Skin of body (tissue), 2 donors: ENCODE data around the gene LSP1. TPM values are rescaled to one million over a fixed set of nuclear protein-coding genes. Genes with fewer than 3 reads are reported as not detected.
"Not testable (repeated sequence)": the region's sequence is repeated elsewhere in the genome, so short reads cannot be mapped to it uniquely, and the experiment has no call there.

Source experiments
- DNase-seq: peaks from one replicate; lab custom pipeline; 2025; lab: John Stamatoyannopoulos, UW
- total RNA-seq: library from RNA; depleted of rRNA; stranded (reverse); fragments of >200 nt; gene quantifications from one replicate; pipeline ENCODE4 v1.2.3, GENCODE V29; 2014

Gene LSP1
- 18.5 TPM for total RNA-seq

- no peak for DNase-seq
Observed at GRCh38 chr11:1852877-1853276, at the start of gene LSP1. TSS of gene LSP1 (plus strand) at chr11:1853084. CDS start at chr11:1853145, 61 bp downstream.

GRCh38 chr11:1803246-1803645, 49.6 kb upstream of the LSP1 start:
- DNase-seq: no peak

DNA sequence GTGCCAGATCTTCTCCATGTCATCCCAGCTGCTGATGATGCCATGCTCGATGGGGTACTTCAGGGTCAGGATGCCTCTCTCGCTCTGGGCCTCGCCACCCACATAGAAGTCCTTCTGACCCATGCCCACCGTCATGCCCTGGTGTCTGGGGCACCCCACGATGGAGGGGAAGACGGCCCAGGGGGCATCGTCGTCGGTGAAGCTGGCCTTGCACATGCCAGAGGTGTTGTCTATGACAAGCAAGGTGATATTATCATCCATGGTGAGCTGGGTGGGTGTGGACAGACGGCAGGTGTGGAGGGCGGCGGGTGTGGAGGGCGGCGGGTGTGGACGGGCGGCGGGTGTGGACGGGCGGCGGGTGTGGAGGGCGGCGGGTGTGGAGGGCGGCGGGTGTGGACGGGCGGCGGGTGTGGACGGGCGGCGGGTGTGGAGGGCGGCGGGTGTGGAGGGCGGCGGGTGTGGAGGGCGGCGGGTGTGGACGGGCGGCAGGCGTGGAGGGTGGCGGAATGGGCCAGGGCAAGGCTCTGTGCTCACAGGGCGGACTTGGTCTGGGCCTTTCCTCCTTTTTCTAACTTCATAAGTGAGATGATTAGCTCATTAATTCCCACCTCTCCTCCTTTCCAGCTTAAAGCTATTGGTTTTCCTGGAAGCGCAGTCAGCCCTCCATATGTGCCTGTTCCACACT, 48.9 kb upstream of the LSP1 start:
- DNase-seq: not testable (repeated sequence)

DNA sequence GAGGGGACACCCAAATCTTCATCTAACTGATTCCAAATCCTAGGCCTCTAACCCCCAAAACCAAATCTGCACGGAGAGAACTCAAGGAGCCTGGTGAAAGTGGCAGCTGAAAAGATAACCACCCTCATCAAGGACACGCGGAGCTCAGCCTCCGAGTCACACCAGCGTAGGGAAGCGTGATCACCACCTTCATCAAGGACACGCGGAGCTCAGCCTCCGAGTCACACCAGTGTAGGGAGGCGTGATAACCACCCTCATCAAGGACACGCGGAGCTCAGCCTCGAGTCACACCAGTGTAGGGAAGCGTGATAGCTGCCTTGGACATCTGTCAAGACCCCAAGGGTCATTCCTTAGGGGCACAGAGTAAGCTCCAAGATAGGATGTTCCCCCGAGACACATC, 47.4 kb upstream of the LSP1 start:
- no peak for DNase-seq

DNA sequence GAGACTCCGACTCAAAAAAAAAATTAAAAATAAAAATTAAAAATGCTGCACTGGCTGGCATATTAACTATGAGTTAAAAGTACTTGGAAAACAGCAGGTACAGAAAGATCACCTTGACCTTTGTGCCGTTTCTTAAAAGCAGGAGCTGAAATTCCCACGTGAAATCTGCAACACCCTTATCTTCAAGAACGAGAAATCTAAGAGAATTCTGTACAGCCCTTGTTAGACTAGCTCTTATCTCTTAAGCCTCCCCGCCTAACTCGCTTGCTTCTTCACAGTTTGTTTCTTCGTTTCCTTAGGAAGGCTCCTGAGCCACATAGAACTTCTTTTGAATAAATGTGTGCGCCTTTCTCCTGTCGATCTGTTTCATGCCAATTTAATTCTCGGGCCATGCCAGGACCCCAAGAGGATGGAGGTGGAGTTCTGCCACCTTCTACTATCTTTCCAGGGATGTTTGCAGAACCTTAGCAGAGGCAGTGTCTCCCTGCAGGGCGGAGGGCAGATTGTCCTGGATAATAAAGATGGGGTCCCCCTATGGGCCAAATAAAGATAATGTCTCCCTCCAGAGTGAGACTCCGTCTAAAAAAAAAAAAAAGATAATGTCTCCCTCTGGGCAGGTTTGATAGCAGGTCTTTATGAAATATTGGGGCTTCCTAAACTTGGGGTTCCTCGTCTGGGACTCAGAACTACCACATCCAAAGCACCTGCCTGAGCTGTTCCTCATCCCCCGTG, 45.5 kb upstream of the LSP1 start:
- DNase-seq: no peak

GRCh38 chr11:1810761-1811160, 42.1 kb upstream of the LSP1 start:
- DNase-seq: no peak

DNA sequence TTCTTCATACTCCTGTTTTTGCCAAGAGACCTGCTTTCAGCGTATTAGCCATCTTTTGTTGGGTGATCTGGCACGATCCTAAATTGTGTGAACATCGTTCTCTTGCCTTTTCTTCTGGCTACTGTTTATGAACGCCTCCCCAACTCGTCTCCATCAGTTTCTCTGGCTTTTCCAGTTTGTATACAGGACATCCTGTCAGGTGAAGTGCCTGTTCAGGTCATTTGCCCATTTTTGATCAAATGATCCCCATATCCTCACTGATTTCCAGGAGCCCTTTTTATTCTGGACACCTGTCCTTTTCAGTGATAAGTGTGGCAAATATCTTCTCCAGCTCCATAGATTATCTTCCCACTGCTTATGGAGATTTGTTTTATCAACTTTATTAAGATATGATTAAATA, 40.6 kb upstream of the LSP1 start:
- DNase-seq: no peak

DNA sequence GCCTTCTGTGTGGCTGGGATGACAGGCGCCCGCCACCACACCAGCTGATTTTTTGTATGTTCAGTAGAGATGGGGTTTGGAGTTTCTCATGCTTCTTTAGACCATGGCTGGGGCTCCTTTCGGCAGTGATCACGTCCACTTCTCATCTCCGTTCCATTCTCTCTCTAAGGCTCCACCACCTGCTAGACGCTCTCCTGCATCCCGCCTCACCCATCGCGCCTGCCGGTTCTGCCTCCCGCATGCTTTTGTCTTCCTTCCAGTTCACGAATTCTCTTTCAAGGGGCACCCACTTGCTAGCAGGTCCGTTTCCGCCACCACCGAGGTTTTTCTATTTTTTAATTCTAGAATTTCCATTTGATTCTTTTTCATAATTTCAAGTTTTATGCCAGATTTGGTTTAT, 40.1 kb upstream of the LSP1 start:
- DNase-seq: no peak

DNA sequence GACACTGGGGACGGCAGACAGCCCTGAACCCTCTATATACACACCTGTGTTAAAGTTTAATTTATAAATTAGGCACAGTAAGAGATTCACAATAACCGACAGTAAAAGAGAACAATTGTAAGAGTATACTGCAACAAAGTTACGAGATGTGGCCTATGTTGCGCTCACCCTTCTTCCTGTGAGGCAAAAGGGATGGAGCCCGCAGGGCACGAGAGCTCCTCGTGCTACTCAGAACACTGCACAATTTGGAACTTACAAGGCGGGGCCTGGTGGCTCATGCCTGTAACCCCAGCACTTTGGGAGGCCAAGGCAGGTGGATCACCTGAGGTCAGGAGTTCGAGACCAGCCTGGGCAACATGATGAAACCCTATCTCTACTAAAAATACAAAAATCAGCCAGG, 39.5 kb upstream of the LSP1 start:
- DNase-seq: not testable (repeated sequence)

DNA sequence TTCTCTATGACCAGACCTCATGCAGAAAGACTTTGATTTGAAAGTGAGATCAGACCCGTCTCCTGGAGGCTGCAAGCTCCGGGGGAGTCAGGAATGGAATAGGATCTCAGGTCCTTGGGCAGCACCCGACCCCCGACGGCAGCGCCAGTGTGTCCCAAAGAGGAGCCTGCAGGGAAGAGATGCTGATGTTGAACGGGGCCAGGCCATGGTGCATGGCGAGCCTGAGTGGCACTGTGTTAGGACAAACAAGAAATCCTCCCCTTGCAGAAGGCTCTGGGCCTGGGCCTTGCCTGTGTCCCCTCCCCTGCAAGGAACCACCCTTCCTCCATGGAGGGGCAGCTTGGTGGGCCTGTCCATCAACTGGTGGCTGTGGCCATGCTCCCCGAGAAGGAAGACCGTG, 38.2 kb upstream of the LSP1 start:
- DNase-seq: no peak

- DNase-seq: no peak
Observed at GRCh38 chr11:1815311-1815710, 37.6 kb upstream of the LSP1 start.

DNA sequence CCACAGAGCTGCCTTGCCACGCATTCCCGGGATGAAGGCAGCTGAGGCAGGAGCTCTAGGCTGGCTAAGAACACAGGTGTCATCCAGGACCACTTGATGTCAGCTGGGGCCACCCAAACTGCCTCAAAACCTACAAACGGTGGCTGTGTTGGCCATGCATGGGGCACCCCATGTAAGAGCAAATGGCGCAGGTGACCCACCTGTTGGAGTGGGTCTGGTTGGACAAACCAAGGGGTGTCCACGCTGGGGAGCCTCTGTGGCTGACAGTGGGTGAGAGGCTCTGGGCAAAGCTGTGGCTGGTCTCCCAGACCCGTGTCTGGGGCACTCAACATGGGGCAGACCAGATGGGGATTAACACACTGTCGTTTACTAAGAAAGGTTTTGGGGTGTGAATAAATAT, 37.1 kb upstream of the LSP1 start:
- DNase-seq: no peak

GRCh38 chr11:1817000-1817399, 35.9 kb upstream of the LSP1 start:
- DNase-seq: no peak

DNA sequence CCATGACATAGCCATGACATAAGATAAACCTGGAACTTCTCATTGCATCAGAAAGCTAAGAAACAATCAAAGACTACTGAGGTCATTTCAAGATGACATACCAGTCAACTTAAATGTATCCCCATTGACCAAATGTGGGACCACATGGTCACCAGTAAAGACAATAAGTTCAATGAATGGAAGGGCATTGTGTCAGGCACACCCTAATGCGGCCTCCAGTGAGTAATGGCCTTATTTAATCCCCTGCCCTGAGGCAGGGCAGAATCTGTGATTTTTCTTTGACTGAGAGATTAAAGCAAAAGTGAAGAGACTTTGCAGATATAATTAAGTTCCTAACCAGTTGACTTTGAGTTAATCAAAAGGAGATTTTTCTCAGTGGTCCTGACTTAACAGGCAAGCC, 35.4 kb upstream of the LSP1 start:
- no peak for DNase-seq

- peak; percentile 44 for DNase-seq
Observed at GRCh38 chr11:1819074-1819473, 33.8 kb upstream of the LSP1 start.

DNA sequence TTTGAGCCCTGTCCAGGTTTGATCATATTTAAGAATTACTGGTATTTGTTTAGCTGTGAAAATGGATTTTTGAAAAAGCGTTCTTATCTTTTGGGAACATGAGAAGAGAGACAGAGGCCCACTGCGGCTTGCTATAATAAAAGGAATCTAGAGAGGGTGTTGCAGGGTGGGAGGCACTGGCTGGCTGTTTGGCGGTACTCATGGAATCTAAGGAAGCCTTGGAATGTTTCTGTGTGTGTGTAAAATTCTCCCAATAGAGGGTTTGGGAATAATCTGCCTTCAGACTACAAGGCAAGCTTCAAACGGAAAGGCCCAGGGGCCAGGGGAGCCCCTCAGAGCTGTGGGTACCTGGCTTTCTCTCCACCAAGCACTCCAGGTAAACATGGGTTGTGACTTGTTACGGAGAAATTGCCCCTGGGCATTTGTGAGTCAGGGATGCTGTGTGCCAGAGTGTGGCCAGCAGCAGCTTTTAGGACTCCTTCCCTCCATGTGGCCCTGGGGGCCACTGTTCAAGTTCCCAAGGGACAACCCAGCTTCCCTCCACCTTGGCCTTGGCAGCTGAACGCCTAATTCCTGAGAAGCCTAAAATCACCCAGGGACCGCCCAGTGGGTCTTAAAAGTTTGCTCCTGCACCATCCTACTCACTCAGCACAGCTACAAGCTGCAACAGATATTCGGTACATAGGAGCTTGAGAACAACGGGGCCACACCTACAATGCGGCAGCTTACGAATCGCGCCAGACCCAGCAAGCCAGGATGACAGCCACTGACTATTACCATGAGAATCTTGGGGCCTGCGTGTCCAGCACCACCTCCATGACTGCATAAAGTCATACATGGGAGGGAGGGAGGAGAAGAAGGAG, 32.2 kb upstream of the LSP1 start:
- DNase-seq: no peak

- DNase-seq: no peak
Observed at GRCh38 chr11:1821562-1821961, 31.3 kb upstream of the LSP1 start.

- DNase-seq: no peak
Observed at GRCh38 chr11:1822648-1823375, 30.1 kb upstream of the LSP1 start.

DNA sequence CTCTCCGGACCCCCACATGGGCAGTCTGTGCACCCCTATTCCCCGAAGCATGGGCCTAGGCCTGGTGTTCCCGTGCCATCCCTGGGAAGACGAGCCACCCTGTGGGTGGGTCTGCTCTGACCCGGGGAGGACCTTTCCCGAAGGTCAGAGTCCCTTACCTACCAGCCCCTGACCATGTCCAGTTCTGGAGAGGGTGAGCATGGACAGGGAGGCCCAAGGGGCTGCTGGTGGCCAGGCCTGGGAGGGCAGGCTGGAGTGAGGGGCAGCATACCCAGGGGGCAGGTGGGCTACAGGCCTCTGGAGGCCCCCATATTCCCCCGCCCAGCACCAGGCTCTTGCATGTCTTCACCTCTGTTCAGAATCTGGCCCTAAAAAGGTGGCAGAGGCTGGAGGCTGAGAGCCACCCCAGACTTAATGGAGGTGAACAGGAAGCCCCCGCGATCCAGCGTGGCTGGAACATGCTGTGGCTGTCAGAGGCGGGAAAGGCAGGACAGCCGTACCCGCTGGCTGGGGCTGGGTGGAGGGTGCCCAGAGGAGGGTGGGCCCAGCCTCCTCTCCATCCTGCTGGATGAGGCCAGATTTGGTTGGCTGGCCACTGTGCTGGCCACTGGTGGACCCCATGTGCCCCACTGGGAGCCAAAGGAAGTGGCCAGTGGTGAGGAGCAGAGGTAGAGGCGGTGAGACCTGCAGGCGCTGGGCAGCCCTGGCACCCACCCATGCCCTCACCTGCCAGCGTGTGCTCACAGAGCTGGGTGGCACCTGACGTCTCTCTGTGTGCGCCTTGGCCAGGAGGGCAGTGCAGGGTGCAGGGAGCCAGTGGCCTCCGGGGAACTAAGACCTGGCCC, 29.3 kb upstream of the LSP1 start:
- DNase-seq: no peak

- DNase-seq: no peak
Observed at GRCh38 chr11:1824221-1825038, 28.5 kb upstream of the LSP1 start.
